Measurements from ENCODE around the gene PLK5. TPM values are rescaled to one million over a fixed set of nuclear protein-coding genes. Genes with fewer than 3 reads are reported as not detected.

Gene PLK5
- total and polyA plus RNA-seq, 4 donors = 0.03 TPM; not detected in 3

DNA sequence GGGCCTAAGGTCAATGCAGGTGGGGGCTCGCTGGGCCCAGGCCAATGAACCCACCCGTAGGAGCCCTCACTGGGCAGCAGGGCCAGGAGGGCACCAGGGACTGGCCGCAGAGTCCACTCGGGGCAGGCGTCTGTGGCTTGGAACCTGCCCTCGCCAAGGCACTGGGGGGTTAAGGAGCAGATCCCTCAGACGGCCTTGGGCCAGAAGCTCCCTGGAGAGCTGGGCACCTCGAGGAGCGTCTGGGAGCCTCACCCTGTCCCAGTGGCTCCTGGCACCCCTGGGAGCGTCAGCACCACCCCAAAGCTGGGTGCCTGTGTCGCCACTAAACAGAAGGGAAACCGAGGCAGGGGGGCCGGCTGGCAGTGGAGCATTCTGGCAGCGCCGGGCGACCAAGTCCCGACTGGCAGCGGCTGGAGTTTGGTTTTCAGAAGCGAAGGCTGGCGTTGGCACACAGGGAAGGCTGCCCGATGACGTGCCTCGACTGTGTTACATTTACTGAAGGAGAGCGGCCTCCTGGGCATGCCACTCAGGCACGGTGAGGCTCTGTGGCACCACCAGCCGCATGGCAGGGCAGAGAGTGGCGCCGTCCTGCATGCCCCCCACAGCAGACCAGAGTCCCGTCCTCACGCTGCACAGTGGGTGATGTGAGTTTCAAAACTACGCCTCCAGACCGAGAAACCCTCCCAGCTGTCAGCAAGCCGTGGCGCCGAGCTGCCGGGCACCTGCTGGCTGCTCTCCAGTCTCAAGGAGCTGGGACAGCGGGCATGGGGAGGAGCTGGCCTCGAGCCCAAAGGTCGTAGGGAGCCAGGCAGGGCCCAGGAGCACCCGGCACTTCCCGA lies 53.4 kb downstream of the PLK5 start:
- no peak for DNase-seq (ENCODE audit: low spot score)
- Histone ChIP-seq H3K9ac (ENCODE audit: low read depth in 1 of 2, low read length in 2 of 2) (no peak overlapping the region), H3K27ac (ENCODE audit: low read depth in 1 of 2, low read length in 2 of 2) (no peak overlapping the region), H3K9me3 (ENCODE audit: control insufficient read depth in 4 of 4, low read length in 3 of 4) (no peaks in the 10 kb centered on the region), H3K36me3 (ENCODE audit: control insufficient read depth in 4 of 4, insufficient read depth in 3 of 4, low read depth in 1 of 4, low read length in 3 of 4) (peaks cover 3 to 37% (median 8%) of the 10 kb centered on the region in 4 donors), H3K27me3 (ENCODE audit: control insufficient read depth in 4 of 4, insufficient read depth in 4 of 4, low read length in 3 of 4) (no peaks in the 10 kb centered on the region), H3K4me1 (ENCODE audit: control insufficient read depth in 4 of 4, insufficient read depth in 4 of 4, low read length in 3 of 4) (no peaks in the 10 kb centered on the region), H3K4me3 (ENCODE audit: low read depth in 1 of 3, low read length in 3 of 3) (no peak overlapping the region)
- TF ChIP-seq FOXA1 (IDR thresholded peaks at IDR 0.05) (no peak), RAD21 (IDR thresholded peaks at IDR 0.05) (no peak), RXRA (IDR thresholded peaks at IDR 0.05) (no peak), EGR1 (IDR thresholded peaks at IDR 0.05; ENCODE audit: low read depth in 2 of 2) (no peak), GABPA (IDR thresholded peaks at IDR 0.05 in 1 of 2, conservative IDR thresholded peaks at IDR 0.05 in 1 of 2) (no peak), TAF1 (conservative IDR thresholded peaks at IDR 0.05) (no peak), CTCF (IDR thresholded peaks at IDR 0.05; ENCODE audit: low read depth, low read length, missing input control) (no peak), SP1 (IDR thresholded peaks at IDR 0.05) (no peak), MAX (IDR thresholded peaks at IDR 0.05) (no peak), HNF4G (IDR thresholded peaks at IDR 0.05) (no peak)
- WGBS = 92% methylated on average over 41 of the region's 41 CpGs

DNA sequence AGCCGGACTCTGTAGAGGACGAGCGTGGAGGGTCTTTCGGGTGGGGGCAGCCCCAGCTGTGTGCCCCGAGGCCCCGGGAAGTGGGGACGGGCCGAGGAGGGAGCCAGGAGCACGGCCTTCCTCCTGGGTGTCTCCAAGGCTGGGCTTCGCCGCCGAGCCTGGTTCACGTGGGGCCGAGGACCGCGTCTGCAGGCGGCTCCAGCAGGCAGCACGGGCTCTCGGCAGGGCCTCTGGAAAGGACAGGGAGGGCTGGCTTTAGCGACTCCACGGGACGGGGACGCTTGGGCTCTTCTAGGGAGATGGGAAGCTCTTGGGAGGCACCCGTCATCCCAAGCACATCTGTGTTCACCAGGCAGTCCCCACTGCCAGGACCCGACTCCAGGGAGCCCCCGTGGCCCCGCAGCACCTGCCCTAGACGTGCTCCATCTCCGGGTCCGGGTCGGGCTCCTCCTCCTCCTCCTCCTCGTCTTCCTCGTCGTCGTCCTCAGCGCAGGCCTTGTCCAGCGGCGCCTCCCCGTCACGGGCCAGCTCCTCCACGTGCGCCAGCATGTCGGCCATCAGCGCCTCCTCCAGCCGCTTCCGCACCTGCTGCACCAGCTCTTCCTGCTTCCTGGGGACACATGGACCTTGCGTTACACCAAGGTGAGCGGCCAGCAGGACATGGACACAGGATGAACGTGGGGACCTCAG lies 54.2 kb downstream of the PLK5 start:
- Histone ChIP-seq H3K27me3 (ENCODE audit: control insufficient read depth in 4 of 4, insufficient read depth in 4 of 4, low read length in 3 of 4) (no peaks in the 10 kb centered on the region), H3K27ac (ENCODE audit: low read depth in 1 of 2, low read length in 2 of 2) (no peak overlapping the region), H3K36me3 (ENCODE audit: control insufficient read depth in 4 of 4, insufficient read depth in 3 of 4, low read depth in 1 of 4, low read length in 3 of 4) (peaks cover 3 to 40% (median 9%) of the 10 kb centered on the region in 4 donors), H3K9ac (ENCODE audit: low read depth in 1 of 2, low read length in 2 of 2) (no peak overlapping the region), H3K4me3 (ENCODE audit: low read depth in 1 of 3, low read length in 3 of 3) (no peak overlapping the region), H3K4me1 (ENCODE audit: control insufficient read depth in 4 of 4, insufficient read depth in 4 of 4, low read length in 3 of 4) (no peaks in the 10 kb centered on the region), H3K9me3 (ENCODE audit: control insufficient read depth in 4 of 4, low read length in 3 of 4) (no peaks in the 10 kb centered on the region)
- TF ChIP-seq FOXA1 (IDR thresholded peaks at IDR 0.05) = no peak
- no peak for TF ChIP-seq JUND (IDR thresholded peaks at IDR 0.05)
- TF ChIP-seq EGR1 (IDR thresholded peaks at IDR 0.05; ENCODE audit: low read depth in 2 of 2) = no peak
- no peak for TF ChIP-seq SP1 (IDR thresholded peaks at IDR 0.05)
- TF ChIP-seq REST (IDR thresholded peaks at IDR 0.05) = no peak
- no peak for TF ChIP-seq RAD21 (IDR thresholded peaks at IDR 0.05)
- TF ChIP-seq HNF4G (IDR thresholded peaks at IDR 0.05) = no peak
- no peak for TF ChIP-seq ZBTB33 (IDR thresholded peaks at IDR 0.05)
- TF ChIP-seq, protein P1, sequence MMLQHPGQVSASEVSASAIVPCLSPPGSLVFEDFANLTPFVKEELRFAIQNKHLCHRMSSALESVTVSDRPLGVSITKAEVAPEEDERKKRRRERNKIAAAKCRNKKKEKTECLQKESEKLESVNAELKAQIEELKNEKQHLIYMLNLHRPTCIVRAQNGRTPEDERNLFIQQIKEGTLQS (IDR thresholded peaks at IDR 0.05) = no peak
- TF ChIP-seq RXRA (IDR thresholded peaks at IDR 0.05) = no peak
- TF ChIP-seq CTCF (IDR thresholded peaks at IDR 0.05; ENCODE audit: low read depth, low read length, missing input control) = no peak
- 94% methylated on average over 49 of the region's 49 CpGs for WGBS
- DNase-seq (ENCODE audit: low spot score) = no peak
